Tibial nerve (tissue), 4 donors: ENCODE results near the gene HECW1. TPM values are rescaled to one million over a fixed set of nuclear protein-coding genes. Genes with fewer than 3 reads are reported as not detected.

Experiments used
- DNase-seq, 2 donors: peaks; one replicate each; pipeline ENCODE4 v3.0.0-alpha.2; 2019; ENCODE audit warnings: low spot score in 2 of 2
- H3K27ac ChIP-seq, 4 donors: fragments of 200-600 bp; sonication (generic) in 3 of 4; one replicate each; pipeline ENCODE4 v1.5.1; 2017 to 2019; ENCODE audit warnings: mild to moderate bottlenecking in 1 of 4
- H3K27me3 ChIP-seq, 2 donors: fragments of 200-600 bp; sonication (generic) in 1 of 2; one replicate each; pipeline versions ENCODE4 v1.5.1 to v1.6.0; 2017 to 2019
- H3K36me3 ChIP-seq, 3 donors: fragments of 200-600 bp; sonication (generic); one replicate each; pipeline ENCODE4 v1.5.1; 2018 to 2019
- H3K4me1 ChIP-seq, 4 donors: fragments of 200-600 bp; sonication (generic) in 3 of 4; one replicate each; pipeline ENCODE4 v1.5.1; 2017 to 2019
- H3K4me3 ChIP-seq, 4 donors: fragments of 200-600 bp; sonication (generic) in 3 of 4; one replicate each; pipeline ENCODE4 v1.5.1; 2017 to 2019; ENCODE audit warnings: mild to moderate bottlenecking in 1 of 4, moderate library complexity in 1 of 4
- H3K9me3 ChIP-seq, 4 donors: fragments of 200-600 bp; sonication (generic) in 3 of 4; one replicate each; pipeline ENCODE4 v1.5.1; 2017 to 2019
- EP300 ChIP-seq, 2 donors: sonication (generic); formaldehyde crosslinking; IDR thresholded peaks; one replicate each; pipeline ENCODE4 v1.6.1; 2017; ENCODE audit warnings: antibody characterized with exemption in 2 of 2, mild to moderate bottlenecking in 1 of 2
- POLR2A ChIP-seq, 2 donors: fragments of 450-650 bp; IDR thresholded peaks; one replicate each; pipeline ENCODE4 v1.6.1; 2017; ENCODE audit warnings: antibody characterized with exemption in 2 of 2, mild to moderate bottlenecking in 2 of 2, moderate library complexity in 2 of 2
- WGBS, 2 donors: methylation state at CpG; one replicate each; pipeline ENCODE4 v1.1.5; 2018; 5-methylcytosine and 5-hydroxymethylcytosine counted together
- total RNA-seq, 4 donors: library from RNA; depleted of rRNA; stranded (reverse); fragments of >200 nt; gene quantifications; one replicate each; pipeline ENCODE4 v1.1.0, GENCODE V29; 2016
- TF ChIP-seq, protein P1 (sequence below), 5 experiments: fragments of 200-600 bp in 3 of 5; fragments of 450-650 bp in 2 of 5; sonication (generic) in 3 of 5; IDR thresholded peaks; one replicate each; pipeline ENCODE4 v1.5.1; 2016 to 2019; ENCODE audit warnings: antibody characterized with exemption in 5 of 5, mild to moderate bottlenecking in 3 of 5, moderate library complexity in 2 of 5

The HECW1 gene
- total RNA-seq, 4 donors from 2014 or later = 3.6 to 10.9 (median 6.5) TPM

DNA sequence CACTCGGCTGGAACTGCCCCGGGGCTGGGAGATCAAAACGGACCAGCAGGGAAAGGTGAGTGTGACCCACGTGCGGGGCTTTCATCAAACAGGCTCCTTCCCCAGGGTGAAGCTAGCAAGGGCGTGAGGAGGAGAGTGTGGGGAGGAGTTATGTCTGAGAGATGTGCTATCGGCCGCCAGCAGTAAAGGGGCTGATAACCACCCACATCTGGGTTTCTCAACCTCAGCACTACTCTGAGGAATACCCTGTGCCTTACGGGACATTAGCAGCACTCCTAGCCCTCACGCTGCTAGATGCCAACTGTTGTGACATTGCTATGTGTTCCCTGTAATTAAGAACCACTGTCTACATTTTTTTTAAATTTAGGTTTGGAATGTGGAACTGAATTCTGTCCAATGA lies 356.6 kb downstream of the HECW1 start:
- WGBS, 2 donors = 85% methylated on average over 10 of the region's 10 CpGs
- H3K36me3 ChIP-seq = no peaks in the 10 kb centered on the region
- H3K4me1 ChIP-seq = peaks cover 0 to 11% (median 2%) of the 10 kb centered on the region in 4 donors
- H3K4me3 ChIP-seq = no peak overlapping the region
- no peak overlapping the region for H3K27ac ChIP-seq
- no peaks in the 10 kb centered on the region for H3K27me3 ChIP-seq
- no peak for TF ChIP-seq EP300 (IDR thresholded peaks at IDR 0.05)
- no peak for DNase-seq
- H3K9me3 ChIP-seq = no peaks in the 10 kb centered on the region

DNA sequence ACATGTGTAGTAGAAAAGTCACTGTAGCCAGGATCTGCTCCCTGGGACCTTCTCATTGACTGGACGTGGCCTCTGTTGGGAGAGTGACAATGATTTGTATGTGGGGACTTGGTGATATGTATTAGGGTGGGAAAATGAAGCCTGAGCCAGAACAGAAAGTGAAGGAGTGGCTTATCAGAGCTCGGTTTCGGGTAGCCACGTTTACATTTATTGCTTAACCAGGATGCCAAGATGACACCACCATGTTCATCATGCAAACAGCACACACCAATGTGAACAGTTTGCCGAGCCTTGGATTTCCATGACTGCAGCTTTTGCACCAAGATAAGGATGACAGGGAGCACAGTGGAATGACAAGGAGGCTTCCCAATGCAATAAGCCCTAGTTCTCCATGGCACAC lies 357.7 kb downstream of the HECW1 start:
- no peak overlapping the region for H3K4me3 ChIP-seq
- H3K27ac ChIP-seq = no peak overlapping the region
- DNase-seq = no peak
- 87 to 90% methylated on average over 5 of the region's 5 CpGs for WGBS, 2 donors
- H3K4me1 ChIP-seq = peaks cover 0 to 11% (median 2%) of the 10 kb centered on the region in 4 donors
- H3K27me3 ChIP-seq = no peaks in the 10 kb centered on the region
- TF ChIP-seq EP300 (IDR thresholded peaks at IDR 0.05) (no peak), POLR2A (IDR thresholded peaks at IDR 0.05) (no peak)
- TF ChIP-seq, protein P1, sequence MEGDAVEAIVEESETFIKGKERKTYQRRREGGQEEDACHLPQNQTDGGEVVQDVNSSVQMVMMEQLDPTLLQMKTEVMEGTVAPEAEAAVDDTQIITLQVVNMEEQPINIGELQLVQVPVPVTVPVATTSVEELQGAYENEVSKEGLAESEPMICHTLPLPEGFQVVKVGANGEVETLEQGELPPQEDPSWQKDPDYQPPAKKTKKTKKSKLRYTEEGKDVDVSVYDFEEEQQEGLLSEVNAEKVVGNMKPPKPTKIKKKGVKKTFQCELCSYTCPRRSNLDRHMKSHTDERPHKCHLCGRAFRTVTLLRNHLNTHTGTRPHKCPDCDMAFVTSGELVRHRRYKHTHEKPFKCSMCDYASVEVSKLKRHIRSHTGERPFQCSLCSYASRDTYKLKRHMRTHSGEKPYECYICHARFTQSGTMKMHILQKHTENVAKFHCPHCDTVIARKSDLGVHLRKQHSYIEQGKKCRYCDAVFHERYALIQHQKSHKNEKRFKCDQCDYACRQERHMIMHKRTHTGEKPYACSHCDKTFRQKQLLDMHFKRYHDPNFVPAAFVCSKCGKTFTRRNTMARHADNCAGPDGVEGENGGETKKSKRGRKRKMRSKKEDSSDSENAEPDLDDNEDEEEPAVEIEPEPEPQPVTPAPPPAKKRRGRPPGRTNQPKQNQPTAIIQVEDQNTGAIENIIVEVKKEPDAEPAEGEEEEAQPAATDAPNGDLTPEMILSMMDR (IDR thresholded peaks at IDR 0.05) = no peak
- H3K9me3 ChIP-seq = no peaks in the 10 kb centered on the region
- no peaks in the 10 kb centered on the region for H3K36me3 ChIP-seq

DNA sequence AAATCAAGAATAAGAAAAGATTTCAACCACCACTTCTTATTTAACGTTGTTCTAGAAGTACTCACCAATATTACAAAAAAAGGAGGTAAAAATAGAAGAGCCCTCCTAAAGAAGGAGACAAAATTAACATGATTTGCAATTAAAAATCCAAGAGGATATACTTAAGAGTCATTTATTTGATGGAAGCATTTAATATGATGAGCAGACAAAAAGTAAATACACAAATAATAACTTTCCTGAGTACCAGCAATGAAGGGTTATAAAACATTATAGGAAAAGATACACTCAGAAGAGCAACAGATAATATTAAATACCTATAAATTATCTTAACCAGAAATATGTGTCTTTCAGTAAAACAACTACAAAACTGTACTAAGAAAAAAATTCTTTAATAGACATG lies 363.5 kb downstream of the HECW1 start:
- Histone ChIP-seq H3K9me3 (no peaks in the 10 kb centered on the region), H3K27ac (no peak overlapping the region), H3K4me1 (no peaks in the 10 kb centered on the region), H3K36me3 (no peaks in the 10 kb centered on the region), H3K4me3 (no peak overlapping the region), H3K27me3 (no peaks in the 10 kb centered on the region)
- no peak for DNase-seq
- TF ChIP-seq, protein P1 (IDR thresholded peaks at IDR 0.05) = no peak
- no peak for TF ChIP-seq POLR2A (IDR thresholded peaks at IDR 0.05)
- no peak for TF ChIP-seq EP300 (IDR thresholded peaks at IDR 0.05)
- WGBS, 2 donors = 86 to 87% methylated on average over 1 of the region's 1 CpG

DNA sequence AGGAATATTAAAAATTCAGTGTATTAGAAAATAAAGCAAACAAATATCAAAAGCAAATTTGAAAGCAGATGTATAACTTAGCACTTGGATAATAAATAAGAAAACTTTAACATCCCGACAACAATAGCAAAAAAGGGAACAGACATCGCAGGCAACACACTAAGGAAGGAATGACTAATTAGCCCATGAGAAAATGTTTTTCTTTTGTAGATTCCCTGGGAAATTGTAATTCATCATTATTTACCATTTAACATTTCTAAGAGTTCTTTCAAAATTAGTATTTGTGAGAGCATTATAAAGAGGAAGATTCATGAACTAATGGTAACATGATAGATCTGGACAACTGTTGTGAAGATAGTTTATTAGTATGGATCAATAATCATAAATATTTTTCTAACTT lies 364.4 kb downstream of the HECW1 start:
- Histone ChIP-seq H3K36me3 (no peaks in the 10 kb centered on the region), H3K4me3 (no peak overlapping the region), H3K4me1 (no peaks in the 10 kb centered on the region), H3K9me3 (no peaks in the 10 kb centered on the region), H3K27ac (no peak overlapping the region), H3K27me3 (no peaks in the 10 kb centered on the region)
- TF ChIP-seq POLR2A (IDR thresholded peaks at IDR 0.05) (no peak), EP300 (IDR thresholded peaks at IDR 0.05) (no peak)
- TF ChIP-seq, protein P1 (IDR thresholded peaks at IDR 0.05) = no peak
- 86 to 87% methylated on average over 2 of the region's 2 CpGs for WGBS, 2 donors
- no peak for DNase-seq

DNA sequence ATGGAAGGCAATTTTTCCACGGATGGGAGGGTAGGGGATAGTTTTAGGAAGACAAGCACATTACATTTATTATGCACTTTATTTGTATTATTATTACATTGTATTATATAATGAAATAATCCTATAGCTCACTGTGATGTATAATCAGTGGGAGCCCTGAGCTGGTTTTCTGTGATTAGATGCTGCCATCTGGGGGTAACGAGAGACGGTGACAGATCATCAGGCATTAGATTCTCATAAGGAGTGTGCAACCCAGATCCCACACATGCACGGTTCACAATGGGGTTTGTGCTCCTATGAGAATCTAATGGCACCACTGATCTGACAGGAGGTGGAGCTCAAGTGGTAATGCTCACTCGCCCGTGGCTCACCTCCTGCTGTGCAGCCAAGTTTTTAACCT lies 366.6 kb downstream of the HECW1 start:
- no peak overlapping the region for H3K4me3 ChIP-seq
- no peak for DNase-seq

More for the DNA sequence above, 366.6 kb downstream of the HECW1 start:
- Histone ChIP-seq H3K36me3 (no peaks in the 10 kb centered on the region), H3K4me1 (no peaks in the 10 kb centered on the region), H3K9me3 (no peaks in the 10 kb centered on the region), H3K27me3 (no peaks in the 10 kb centered on the region), H3K27ac (no peak overlapping the region)
- TF ChIP-seq EP300 (IDR thresholded peaks at IDR 0.05) (no peak), POLR2A (IDR thresholded peaks at IDR 0.05) (no peak)
- TF ChIP-seq, protein P1 (IDR thresholded peaks at IDR 0.05) = no peak
- 61 to 92% methylated on average over 6 of the region's 6 CpGs for WGBS, 2 donors
